ENCODE results near the gene USP28. TPM values are rescaled to one million over a fixed set of nuclear protein-coding genes. Genes with fewer than 3 reads are reported as not detected.

The USP28 gene
- total RNA-seq, 1 donor from 2014 or later = 89.8 TPM

- DNase-seq (ENCODE audit: low spot score) = no peak
- H3K4me3 Mint-ChIP-seq (ENCODE audit: unreplicated experiment) = no peak overlapping the region
- H3K4me1 Mint-ChIP-seq (ENCODE audit: unreplicated experiment) = peaks cover 4% of the 10 kb centered on the region
- no peak for TF ChIP-seq CTCF (IDR thresholded peaks at IDR 0.05; ENCODE audit: unreplicated experiment)
- no peaks in the 10 kb centered on the region for H3K27me3 Mint-ChIP-seq (ENCODE audit: unreplicated experiment)
- H3K36me3 Mint-ChIP-seq (ENCODE audit: low read depth, unreplicated experiment) = no peaks in the 10 kb centered on the region
- no peaks in the 10 kb centered on the region for H3K9me3 Mint-ChIP-seq (ENCODE audit: unreplicated experiment)
- no peak overlapping the region for H3K27ac Mint-ChIP-seq (ENCODE audit: unreplicated experiment)
Observed at GRCh38 chr11:113782134-113782533, 93.2 kb downstream of the USP28 start.

GRCh38 chr11:113781682-113782081 is 93.7 kb downstream of the USP28 start:
- Mint-ChIP-seq H3K9me3 (ENCODE audit: unreplicated experiment) (no peaks in the 10 kb centered on the region), H3K27ac (ENCODE audit: unreplicated experiment) (no peak overlapping the region), H3K4me1 (ENCODE audit: unreplicated experiment) (peaks cover 4% of the 10 kb centered on the region), H3K27me3 (ENCODE audit: unreplicated experiment) (no peaks in the 10 kb centered on the region), H3K36me3 (ENCODE audit: low read depth, unreplicated experiment) (no peaks in the 10 kb centered on the region), H3K4me3 (ENCODE audit: unreplicated experiment) (no peak overlapping the region)
- TF ChIP-seq CTCF (IDR thresholded peaks at IDR 0.05; ENCODE audit: unreplicated experiment) = no peak
- no peak for DNase-seq (ENCODE audit: low spot score)

GRCh38 chr11:113779496-113779895 is 95.9 kb downstream of the USP28 start, which contains the start of gene CLDN25:
Gene CLDN25 (plus strand): TSS chr11:113779796. CDS start chr11:113779796, 0 bp downstream.
- Mint-ChIP-seq H3K27ac (ENCODE audit: unreplicated experiment) (no peak within 1 kb of the TSS), H3K4me1 (ENCODE audit: unreplicated experiment) (peaks cover 20% of the 10 kb centered on the region), H3K36me3 (ENCODE audit: low read depth, unreplicated experiment) (no peaks in the 10 kb centered on the region), H3K9me3 (ENCODE audit: unreplicated experiment) (no peaks in the 10 kb centered on the region), H3K4me3 (ENCODE audit: unreplicated experiment) (no peak within 1 kb of the TSS), H3K27me3 (ENCODE audit: unreplicated experiment) (no peaks in the 10 kb centered on the region)
- no peak for TF ChIP-seq CTCF (IDR thresholded peaks at IDR 0.05; ENCODE audit: unreplicated experiment)
- no peak for DNase-seq (ENCODE audit: low spot score)

GRCh38 chr11:113778111-113778910 is 97.1 kb downstream of the USP28 start:
- Mint-ChIP-seq H3K4me3 (ENCODE audit: unreplicated experiment) (no peak overlapping the region), H3K9me3 (ENCODE audit: unreplicated experiment) (no peaks in the 10 kb centered on the region), H3K27ac (ENCODE audit: unreplicated experiment) (peak overlapping the region; percentile 72), H3K36me3 (ENCODE audit: low read depth, unreplicated experiment) (no peaks in the 10 kb centered on the region), H3K27me3 (ENCODE audit: unreplicated experiment) (no peaks in the 10 kb centered on the region), H3K4me1 (ENCODE audit: unreplicated experiment) (peaks cover 25% of the 10 kb centered on the region)
- no peak for TF ChIP-seq CTCF (IDR thresholded peaks at IDR 0.05; ENCODE audit: unreplicated experiment)
- no peak for DNase-seq (ENCODE audit: low spot score)

- H3K4me3 Mint-ChIP-seq (ENCODE audit: unreplicated experiment) = peak overlapping the region; percentile 99
- TF ChIP-seq CTCF (IDR thresholded peaks at IDR 0.05; ENCODE audit: unreplicated experiment) = peak; percentile 44
Observed at GRCh38 chr11:113774174-113774503, 101.2 kb downstream of the USP28 start.

More at GRCh38 chr11:113774174-113774503, 101.2 kb downstream of the USP28 start:
- peak overlapping the region; percentile 93 for H3K27ac Mint-ChIP-seq (ENCODE audit: unreplicated experiment)
- no peak for DNase-seq (ENCODE audit: low spot score)
- H3K27me3 Mint-ChIP-seq (ENCODE audit: unreplicated experiment) = no peaks in the 10 kb centered on the region
- H3K4me1 Mint-ChIP-seq (ENCODE audit: unreplicated experiment) = peaks cover 37% of the 10 kb centered on the region
- no peaks in the 10 kb centered on the region for H3K36me3 Mint-ChIP-seq (ENCODE audit: low read depth, unreplicated experiment)
- H3K9me3 Mint-ChIP-seq (ENCODE audit: unreplicated experiment) = no peaks in the 10 kb centered on the region
